ENCODE measurements around the gene ENPP7.

DNA sequence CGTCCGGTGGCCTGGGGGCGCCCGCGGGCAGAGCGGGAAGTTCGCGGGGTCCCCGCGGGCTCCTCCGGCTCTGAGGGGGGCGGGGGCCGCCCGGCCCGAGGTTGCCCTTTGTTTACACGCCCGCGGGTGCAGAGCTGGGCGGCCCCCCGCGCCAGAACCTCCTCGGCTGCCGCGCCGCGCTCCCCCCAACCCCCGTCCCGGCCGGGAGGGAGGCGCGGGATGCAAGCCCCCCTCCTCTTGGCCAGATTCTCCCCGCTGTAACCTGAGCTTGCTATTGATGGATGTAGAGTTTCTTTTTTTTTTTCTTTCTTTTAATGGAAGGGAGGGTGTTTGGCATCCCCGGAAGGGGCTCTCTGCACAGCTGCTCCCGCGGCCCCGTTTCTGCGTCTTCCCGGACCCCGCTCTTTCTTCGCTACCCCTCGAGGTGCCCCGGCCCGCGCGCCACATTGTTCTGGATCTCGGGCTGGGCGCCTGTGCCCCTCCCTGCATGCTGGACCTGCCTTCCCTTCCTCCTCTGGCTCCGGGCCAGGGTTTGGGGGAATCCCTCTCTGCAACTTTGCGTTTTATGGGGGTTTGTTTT lies 47.9 kb downstream of the ENPP7 start:
- TF ChIP-seq CTCF (conservative IDR thresholded peaks at IDR 0.05; ENCODE audit: low read depth, low read length) (no peak), EZH2 (IDR thresholded peaks at IDR 0.05; ENCODE audit: borderline replicate concordance, low read depth, low read length, poor library complexity, severe bottlenecking) (no peak)
